GM12801 (cell line): ENCODE data around the gene ESYT2.

Source experiments
- CTCF ChIP-seq: IDR thresholded peaks from one replicate; pipeline ENCODE4 v1.5.1; 2011; ENCODE audit warnings: control low read depth; ENCODE audit not compliant: insufficient read length; ENCODE audit errors: extremely low read depth

Gene ESYT2

GRCh38 chr7:158786898-158787297, 42.4 kb downstream of the ESYT2 start:
- TF ChIP-seq CTCF, result no peak

GRCh38 chr7:158784270-158784669, 45.0 kb downstream of the ESYT2 start:
- no peak for TF ChIP-seq CTCF

GRCh38 chr7:158783595-158783994, 45.7 kb downstream of the ESYT2 start:
- no peak for TF ChIP-seq CTCF

GRCh38 chr7:158782761-158783401, 46.4 kb downstream of the ESYT2 start:
- no peak for TF ChIP-seq CTCF

GRCh38 chr7:158781974-158782664, 47.2 kb downstream of the ESYT2 start:
- no peak for TF ChIP-seq CTCF

- no peak for TF ChIP-seq CTCF
Observed at GRCh38 chr7:158781217-158781973, 47.9 kb downstream of the ESYT2 start.
